ENCODE measurements around the gene TRAPPC2. TPM values are rescaled to one million over a fixed set of nuclear protein-coding genes. Genes with fewer than 3 reads are reported as not detected.

TRAPPC2 gene
- total and polyA plus RNA-seq, 9 of the 15 experiments (the other 6 are each of a cell fraction or from before 2014, with no cell fraction given): 10.3 to 30.6 (median 18.6) TPM

GRCh38 chrX:13734278-13735172, at the start of gene TRAPPC2, which contains the start of gene OFD1 (continued):
- TF ChIP-seq L3MBTL2 (IDR thresholded peaks at IDR 0.05): peak; percentile 86
- TF ChIP-seq HOXB6 (CRISPR knock-in tag; IDR thresholded peaks at IDR 0.05; ENCODE audit: borderline replicate concordance): no peak
- no peak for TF ChIP-seq TRIM25 (IDR thresholded peaks at IDR 0.05; ENCODE audit: borderline replicate concordance)
- TF ChIP-seq MTA3 (IDR thresholded peaks at IDR 0.05; ENCODE audit: borderline replicate concordance): peak; percentile 59; the same call in 1 of the 2 replicates
- TF ChIP-seq TEAD4 (IDR thresholded peaks at IDR 0.05; ENCODE audit: low read length): no peak
- no peak for TF ChIP-seq TEAD4 (CRISPR knock-in tag; IDR thresholded peaks at IDR 0.05; ENCODE audit: borderline replicate concordance)
- no peak for TF ChIP-seq KLF16 (IDR thresholded peaks at IDR 0.05)
- TF ChIP-seq MCM7 (IDR thresholded peaks at IDR 0.05): no peak
- TF ChIP-seq ZNF398 (CRISPR knock-in tag; IDR thresholded peaks at IDR 0.05): no peak
- 0 out of 2 replicates have a peak, but pooled peaks have one; percentile 14 for TF ChIP-seq CC2D1A (IDR thresholded peaks at IDR 0.05)
- 0 out of 2 replicates have a peak, but pooled peaks have one; percentile 7 for TF ChIP-seq CBX5 (IDR thresholded peaks at IDR 0.05; ENCODE audit: borderline replicate concordance, low read depth)
- TF ChIP-seq TCF15 (CRISPR knock-in tag; IDR thresholded peaks at IDR 0.05): no peak
- no peak for TF ChIP-seq ZNF668 (CRISPR knock-in tag; IDR thresholded peaks at IDR 0.05)
- no peak for TF ChIP-seq PCBP2 (IDR thresholded peaks at IDR 0.05; ENCODE audit: low read depth, low read length, poor library complexity, severe bottlenecking)
- TF ChIP-seq NONO (IDR thresholded peaks at IDR 0.05; ENCODE audit: low read depth in 2 of 2, low read length in 1 of 2): no peak
- TF ChIP-seq LCOR (CRISPR knock-in tag; IDR thresholded peaks at IDR 0.05): peak; percentile 72; the same call in 1 of the 2 replicates

Measured in K562 (cell line).